ENCODE data around the gene PLEKHM2. TPM values are rescaled to one million over a fixed set of nuclear protein-coding genes. Genes with fewer than 3 reads are reported as not detected.

PLEKHM2 gene
- total RNA-seq, 1 experiment from 2014 or later, result 45.9 TPM

GRCh38 chr1:15722836-15723532 is 38.9 kb downstream of the PLEKHM2 start:
- H3K9me3 Mint-ChIP-seq, result no peaks in the 10 kb centered on the region
- DNase-seq, result no peak
- Histone ChIP-seq H2BK15ac (ENCODE audit: low read depth, low read length) (no peak overlapping the region), H3K14ac (ENCODE audit: insufficient read depth, low read length) (no peak overlapping the region), H3K9me3 (ENCODE audit: control insufficient read depth, low read depth, low read length) (no peaks in the 10 kb centered on the region), H4K5ac (ENCODE audit: insufficient read length, low read depth, low read length) (no peak overlapping the region), H3T11ph (ENCODE audit: low read length) (no peak overlapping the region), H3K9ac (ENCODE audit: extremely low read depth, insufficient read length, low read length) (no peak overlapping the region), H3K27ac (ENCODE audit: insufficient read length, low read depth, low read length) (no peak overlapping the region), H3K18ac (ENCODE audit: insufficient read length, low read depth, low read length) (no peak overlapping the region), H4K20me1 (ENCODE audit: control insufficient read depth, insufficient read depth, insufficient read length) (no peaks in the 10 kb centered on the region), H3K79me2 (ENCODE audit: insufficient read depth, low read length) (no peaks in the 10 kb centered on the region), H2BK120ac (ENCODE audit: low read depth, low read length, poor library complexity, severe bottlenecking) (no peak overlapping the region), H4K8ac (replicated peaks; ENCODE audit: insufficient read length, low read depth, low read length) (no peak overlapping the region), H3K56ac (ENCODE audit: insufficient read length, low read depth, low read length) (no peak overlapping the region), H2BK12ac (ENCODE audit: insufficient read length, low read depth, low read length) (no peak overlapping the region), H3K27me3 (ENCODE audit: insufficient read depth, low read length) (no peaks in the 10 kb centered on the region), H4K91ac (ENCODE audit: insufficient read length, low read depth, low read length) (no peak overlapping the region), H3K4me1 (ENCODE audit: insufficient read depth, low read length) (no peaks in the 10 kb centered on the region), H3K4ac (ENCODE audit: low read depth, low read length) (no peak overlapping the region), H2BK20ac (ENCODE audit: low read depth, low read length, poor library complexity, severe bottlenecking) (no peak overlapping the region), H3K4me2 (ENCODE audit: insufficient read depth, insufficient read length, low read length) (no peak overlapping the region), H3K23ac (ENCODE audit: insufficient read length, low read depth, low read length) (no peak overlapping the region), H2AK5ac (ENCODE audit: insufficient read length, low read length) (no peak overlapping the region), H2BK5ac (ENCODE audit: insufficient read length, low read length) (no peak overlapping the region), H3K23me2 (ENCODE audit: insufficient read length, low read depth, low read length, poor library complexity, severe bottlenecking) (no peaks in the 10 kb centered on the region), H2AFZ (ENCODE audit: low read length) (no peak overlapping the region), H3K79me1 (ENCODE audit: insufficient read depth, low read depth, low read length, poor library complexity, severe bottlenecking) (no peaks in the 10 kb centered on the region)
- 0 out of 4 replicates have a peak, but pooled peaks cover 0 to 3% of the 10 kb centered on the region in 2 experiments for H3K4me1 Mint-ChIP-seq
- H3K36me3 Mint-ChIP-seq (ENCODE audit: insufficient read depth in 1 of 3, low read depth in 3 of 3), result peaks cover 22 to 61% (median 45%) of the 10 kb centered on the region in 3 experiments
- H3K4me3 Mint-ChIP-seq, result no peak overlapping the region
- no CpG with 5 or more reads among the region's 13 CpGs for WGBS (ENCODE audit: extremely low coverage, insufficient read length, low lambda C conversion rate)
- no peaks in the 10 kb centered on the region for H3K27me3 Mint-ChIP-seq (ENCODE audit: low read depth)
- H3K27ac Mint-ChIP-seq, result peak overlapping the region in 2 of 3 experiments; percentile 18 to 86; a peak in 2 of 7 replicates
- TF ChIP-seq, protein P1, sequence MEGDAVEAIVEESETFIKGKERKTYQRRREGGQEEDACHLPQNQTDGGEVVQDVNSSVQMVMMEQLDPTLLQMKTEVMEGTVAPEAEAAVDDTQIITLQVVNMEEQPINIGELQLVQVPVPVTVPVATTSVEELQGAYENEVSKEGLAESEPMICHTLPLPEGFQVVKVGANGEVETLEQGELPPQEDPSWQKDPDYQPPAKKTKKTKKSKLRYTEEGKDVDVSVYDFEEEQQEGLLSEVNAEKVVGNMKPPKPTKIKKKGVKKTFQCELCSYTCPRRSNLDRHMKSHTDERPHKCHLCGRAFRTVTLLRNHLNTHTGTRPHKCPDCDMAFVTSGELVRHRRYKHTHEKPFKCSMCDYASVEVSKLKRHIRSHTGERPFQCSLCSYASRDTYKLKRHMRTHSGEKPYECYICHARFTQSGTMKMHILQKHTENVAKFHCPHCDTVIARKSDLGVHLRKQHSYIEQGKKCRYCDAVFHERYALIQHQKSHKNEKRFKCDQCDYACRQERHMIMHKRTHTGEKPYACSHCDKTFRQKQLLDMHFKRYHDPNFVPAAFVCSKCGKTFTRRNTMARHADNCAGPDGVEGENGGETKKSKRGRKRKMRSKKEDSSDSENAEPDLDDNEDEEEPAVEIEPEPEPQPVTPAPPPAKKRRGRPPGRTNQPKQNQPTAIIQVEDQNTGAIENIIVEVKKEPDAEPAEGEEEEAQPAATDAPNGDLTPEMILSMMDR (conservative IDR thresholded peaks at IDR 0.05), result no peak
